ENCODE measurements around the gene NUP43.

NUP43 gene

GRCh38 chr6:149723771-149724417 lies 22.4 kb downstream of the NUP43 start:
- no peak overlapping the region for H2AFZ ChIP-seq (ENCODE audit: low read depth, low read length)
- H3K79me2 ChIP-seq (ENCODE audit: insufficient read depth, low read length), result no peaks in the 10 kb centered on the region
- peaks cover 1% of the 10 kb centered on the region for H3K4me1 ChIP-seq (ENCODE audit: insufficient read depth, low read length)
- peak; percentile 92 for ATAC-seq (ENCODE audit: insufficient read depth, low read depth)
- no peaks in the 10 kb centered on the region for H3K9me3 ChIP-seq (ENCODE audit: insufficient read depth, low read length, severe bottlenecking)
- peaks cover 60% of the 10 kb centered on the region for H3K36me3 ChIP-seq (ENCODE audit: insufficient read depth, low read length)
- no peaks in the 10 kb centered on the region for H4K20me1 ChIP-seq (ENCODE audit: insufficient read depth, low read length)
- no peak overlapping the region for H3K4me3 ChIP-seq (ENCODE audit: low read depth in 1 of 2, low read length in 2 of 2)
- H3K9ac ChIP-seq (ENCODE audit: low read depth, low read length), result no peak overlapping the region
- TF ChIP-seq CTCF (IDR thresholded peaks at IDR 0.05; ENCODE audit: borderline replicate concordance, extremely low read depth, low read length, poor library complexity, severe bottlenecking) (peak; percentile 76), EZH2 (IDR thresholded peaks at IDR 0.05; ENCODE audit: borderline replicate concordance, low read depth, low read length, severe bottlenecking) (no peak)
- no peak overlapping the region for H3K27ac ChIP-seq (ENCODE audit: low read length)
- H3K27me3 ChIP-seq (ENCODE audit: insufficient read depth, low read length, poor library complexity), result no peaks in the 10 kb centered on the region
- H3K4me2 ChIP-seq (ENCODE audit: insufficient read depth, low read length), result no peak overlapping the region
- DNase-seq, result peak; percentile 50

- no peak for TF ChIP-seq EZH2 (IDR thresholded peaks at IDR 0.05; ENCODE audit: borderline replicate concordance, low read depth, low read length, severe bottlenecking)
- Histone ChIP-seq H3K4me3 (ENCODE audit: low read depth in 1 of 2, low read length in 2 of 2) (no peak overlapping the region), H3K9ac (ENCODE audit: low read depth, low read length) (no peak overlapping the region), H3K27ac (ENCODE audit: low read length) (no peak overlapping the region), H3K36me3 (ENCODE audit: insufficient read depth, low read length) (peaks cover 54% of the 10 kb centered on the region), H3K4me1 (ENCODE audit: insufficient read depth, low read length) (peaks cover 8% of the 10 kb centered on the region), H3K4me2 (ENCODE audit: insufficient read depth, low read length) (no peak overlapping the region), H3K9me3 (ENCODE audit: insufficient read depth, low read length, severe bottlenecking) (no peaks in the 10 kb centered on the region), H3K79me2 (ENCODE audit: insufficient read depth, low read length) (peaks cover 5% of the 10 kb centered on the region), H4K20me1 (ENCODE audit: insufficient read depth, low read length) (no peaks in the 10 kb centered on the region), H2AFZ (ENCODE audit: low read depth, low read length) (no peak overlapping the region), H3K27me3 (ENCODE audit: insufficient read depth, low read length, poor library complexity) (no peaks in the 10 kb centered on the region)
- no peak for ATAC-seq (ENCODE audit: insufficient read depth, low read depth)
- no peak for DNase-seq
Observed at GRCh38 chr6:149723262-149723661, 23.1 kb downstream of the NUP43 start.

GRCh38 chr6:149719531-149719930 lies 26.8 kb downstream of the NUP43 start:
- Histone ChIP-seq H4K20me1 (ENCODE audit: insufficient read depth, low read length) (peaks cover 5% of the 10 kb centered on the region; the same call in 1 of the 2 replicates), H3K27me3 (ENCODE audit: insufficient read depth, low read length, poor library complexity) (no peaks in the 10 kb centered on the region), H3K9ac (ENCODE audit: low read depth, low read length) (no peak overlapping the region), H3K4me2 (ENCODE audit: insufficient read depth, low read length) (no peak overlapping the region), H3K4me3 (ENCODE audit: low read depth in 1 of 2, low read length in 2 of 2) (no peak overlapping the region), H3K4me1 (ENCODE audit: insufficient read depth, low read length) (peaks cover 32% of the 10 kb centered on the region), H3K36me3 (ENCODE audit: insufficient read depth, low read length) (peaks cover 30% of the 10 kb centered on the region), H2AFZ (ENCODE audit: low read depth, low read length) (peak overlapping the region; percentile 47; the same call in 1 of the 2 replicates), H3K9me3 (ENCODE audit: insufficient read depth, low read length, severe bottlenecking) (no peaks in the 10 kb centered on the region), H3K27ac (ENCODE audit: low read length) (no peak overlapping the region), H3K79me2 (ENCODE audit: insufficient read depth, low read length) (peaks cover 43% of the 10 kb centered on the region)
- ATAC-seq (ENCODE audit: insufficient read depth, low read depth) (no peak), DNase-seq (no peak)
- TF ChIP-seq EZH2 (IDR thresholded peaks at IDR 0.05; ENCODE audit: borderline replicate concordance, low read depth, low read length, severe bottlenecking) (no peak), CTCF (IDR thresholded peaks at IDR 0.05; ENCODE audit: borderline replicate concordance, extremely low read depth, low read length, poor library complexity, severe bottlenecking) (no peak)

- peak within 1 kb of the TSS; percentile 98 for H3K9ac ChIP-seq (ENCODE audit: low read depth, low read length)
- H3K79me2 ChIP-seq (ENCODE audit: insufficient read depth, low read length), result peaks cover 59% of the 10 kb centered on the region
- H3K27ac ChIP-seq (ENCODE audit: low read length), result peak within 1 kb of the TSS; percentile 95
- peaks cover 14% of the 10 kb centered on the region for H3K36me3 ChIP-seq (ENCODE audit: insufficient read depth, low read length)
- no peaks in the 10 kb centered on the region for H3K9me3 ChIP-seq (ENCODE audit: insufficient read depth, low read length, severe bottlenecking)
- H3K27me3 ChIP-seq (ENCODE audit: insufficient read depth, low read length, poor library complexity), result no peaks in the 10 kb centered on the region
- peak; percentile 90 for DNase-seq
- peak within 1 kb of the TSS; percentile 97 for H3K4me2 ChIP-seq (ENCODE audit: insufficient read depth, low read length)
- peaks cover 32% of the 10 kb centered on the region for H3K4me1 ChIP-seq (ENCODE audit: insufficient read depth, low read length)
- no peak for TF ChIP-seq CTCF (IDR thresholded peaks at IDR 0.05; ENCODE audit: borderline replicate concordance, extremely low read depth, low read length, poor library complexity, severe bottlenecking)
- TF ChIP-seq EZH2 (IDR thresholded peaks at IDR 0.05; ENCODE audit: borderline replicate concordance, low read depth, low read length, severe bottlenecking), result no peak
- peak; percentile 89 for ATAC-seq (ENCODE audit: insufficient read depth, low read depth)
- peak within 1 kb of the TSS; percentile 70 to 71 for H3K4me3 ChIP-seq (ENCODE audit: low read depth in 1 of 2, low read length in 2 of 2)
- peak within 1 kb of the TSS; percentile 100 for H2AFZ ChIP-seq (ENCODE audit: low read depth, low read length)
- peaks cover 10% of the 10 kb centered on the region; the same call in 1 of the 2 replicates for H4K20me1 ChIP-seq (ENCODE audit: insufficient read depth, low read length)
Observed at GRCh38 chr6:149717588-149718458, 28.5 kb downstream of the NUP43 start, which contains the start of gene LATS1. LATS1 (minus strand) TSS chr6:149718101; CDS start chr6:149702126, 15,975 bp downstream.

Data from DND-41 (cell line).